Measurements from ENCODE around the gene CDK5RAP3.

- TF ChIP-seq GATA2 (IDR thresholded peaks at IDR 0.05; ENCODE audit: low read depth, low read length): no peak
- TF ChIP-seq GATA3 (IDR thresholded peaks at IDR 0.05; ENCODE audit: low read depth, low read length): no peak
Observed at GRCh38 chr17:47925678-47925988, 45.3 kb upstream of the CDK5RAP3 start.
